GM18951 (cell line): ENCODE measurements around the gene DOK4.

Experiments
- POLR2A ChIP-seq: IDR thresholded peaks from 4 replicates; pipeline ENCODE4 v1.6.1; 2011; ENCODE audit warnings: mild to moderate bottlenecking; ENCODE audit not compliant: insufficient read length, insufficient read depth; ENCODE audit errors: extremely low read depth
- in situ Hi-C: fragments of 300-500 bp; cut with MboI; formaldehyde crosslinking; loops from one replicate; pipeline ENCODE4 v1.12.0; 2022; ENCODE audit warnings: low sequenced_read_pairs, mixed read lengths, inconsistent platforms; ENCODE audit not compliant: unreplicated experiment

Gene DOK4

GRCh38 chr16:57472665-57473060 is 13.6 kb downstream of the DOK4 start:
- TF ChIP-seq POLR2A: no peak
- in situ Hi-C loops: no loop called here

GRCh38 chr16:57471852-57472664 is 14.2 kb downstream of the DOK4 start:
- no peak for TF ChIP-seq POLR2A
- in situ Hi-C loops: no loop called here

- no peak for TF ChIP-seq POLR2A
- in situ Hi-C loops: no loop called here
Measured at GRCh38 chr16:57471209-57471608, 15.1 kb downstream of the DOK4 start.

- in situ Hi-C loops: no loop called here
Measured at GRCh38 chr16:57470711-57471110, 15.6 kb downstream of the DOK4 start.

GRCh38 chr16:57469917-57470470 is 16.3 kb downstream of the DOK4 start:
- no peak for TF ChIP-seq POLR2A
- in situ Hi-C loops: no loop called here

More at GRCh38 chr16:57470711-57471110, 15.6 kb downstream of the DOK4 start:
- TF ChIP-seq POLR2A: no peak

GRCh38 chr16:57469046-57469445 is 17.2 kb downstream of the DOK4 start:
- in situ Hi-C loops: no loop called here
- TF ChIP-seq POLR2A: no peak

- TF ChIP-seq POLR2A: no peak
Measured at GRCh38 chr16:57468346-57468745, 17.9 kb downstream of the DOK4 start.

GRCh38 chr16:57464523-57464922 is 21.8 kb downstream of the DOK4 start:
- in situ Hi-C loops: no loop called here
- no peak for TF ChIP-seq POLR2A

More at GRCh38 chr16:57468346-57468745, 17.9 kb downstream of the DOK4 start:
- in situ Hi-C loops: no loop called here

- TF ChIP-seq POLR2A: no peak
- in situ Hi-C loops: no loop called here
Measured at GRCh38 chr16:57462978-57463362, 23.3 kb downstream of the DOK4 start.

GRCh38 chr16:57462209-57462977 is 23.9 kb downstream of the DOK4 start, which contains the start of gene POLR2C:
TSS of gene POLR2C (plus strand) at chr16:57462679. CDS start at chr16:57462725, 46 bp downstream.
- in situ Hi-C loops: no loop called here

GRCh38 chr16:57452021-57452420 is 34.3 kb downstream of the DOK4 start:
- in situ Hi-C loops: no loop called here
- no peak for TF ChIP-seq POLR2A

More at GRCh38 chr16:57462209-57462977, 23.9 kb downstream of the DOK4 start, which contains the start of gene POLR2C:
- peak; percentile 99 for TF ChIP-seq POLR2A

GRCh38 chr16:57447186-57447962 is 38.9 kb downstream of the DOK4 start, which contains the start of the genes CIAPIN1 and COQ9:
TSS of gene CIAPIN1 (minus strand) at chr16:57447385. CDS start at chr16:57440928, 6,457 bp downstream.
TSS of gene COQ9 (plus strand) at chr16:57447479. CDS start at chr16:57447506, 27 bp downstream.
- peak; percentile 91 for TF ChIP-seq POLR2A
- in situ Hi-C loops: no loop called here
